HEK293T (cell line): ENCODE data around the gene KIFBP.

Source experiments
- ARNT ChIP-seq: fragments of 450-650 bp; IDR thresholded peaks from 2 replicates; pipeline ENCODE4 v1.6.1; 2017; ENCODE audit warnings: mild to moderate bottlenecking
- ELF4 ChIP-seq: fragments of 450-650 bp; IDR thresholded peaks from 2 replicates; pipeline ENCODE4 v1.6.1; 2017; ENCODE audit warnings: antibody characterized with exemption
- FOXA1 ChIP-seq: fragments of 450-650 bp; IDR thresholded peaks from 2 replicates; pipeline ENCODE4 v1.6.1; 2016; ENCODE audit warnings: mild to moderate bottlenecking
- FOXM1 ChIP-seq: fragments of 450-650 bp; IDR thresholded peaks from 2 replicates; pipeline ENCODE4 v1.6.1; 2017; ENCODE audit warnings: mild to moderate bottlenecking, borderline replicate concordance
- HDGF ChIP-seq: fragments of 450-650 bp; IDR thresholded peaks from 2 replicates; pipeline ENCODE4 v1.6.1; 2017; ENCODE audit warnings: antibody characterized with exemption, borderline replicate concordance
- NFRKB ChIP-seq: fragments of 450-650 bp; IDR thresholded peaks from 2 replicates; pipeline ENCODE4 v1.6.1; 2016; ENCODE audit warnings: mild to moderate bottlenecking, moderate library complexity

- TF ChIP-seq ARNT: no peak
- TF ChIP-seq NFRKB: no peak
- no peak for TF ChIP-seq FOXA1
- no peak for TF ChIP-seq FOXM1
- TF ChIP-seq ELF4: no peak
- TF ChIP-seq HDGF: no peak
Observed at GRCh38 chr10:68997211-68997610, 8.6 kb downstream of the KIFBP start.
